ENCODE measurements around the gene STPG4. TPM values are rescaled to one million over a fixed set of nuclear protein-coding genes. Genes with fewer than 3 reads are reported as not detected.

Gene STPG4
- total and polyA plus RNA-seq, 12 donors, result 0.06 to 0.45 (median 0.44) TPM; not detected in 9

- Histone ChIP-seq H3K27me3 (no peaks in the 10 kb centered on the region), H3K4me3 (no peak overlapping the region), H3K9me3 (no peaks in the 10 kb centered on the region), H3K27ac (no peak overlapping the region), H3K36me3 (peaks cover 0 to 86% (median 47%) of the 10 kb centered on the region in 9 donors), H3K4me1 (peaks cover 0 to 25% (median 9%) of the 10 kb centered on the region in 9 donors)
- 96 to 97% methylated on average over 2 of the region's 2 CpGs for WGBS, 2 donors
- DNase-seq (no peak), ATAC-seq (no peak)
- intact Hi-C loops (cut with DNase I), result no loop called here
- no peak for TF ChIP-seq CTCF (IDR thresholded peaks at IDR 0.05)
Measured at GRCh38 chr2:47158576-47158975, 3.5 kb upstream of the STPG4 start.

- no peaks in the 10 kb centered on the region for H3K27me3 ChIP-seq
- no peak overlapping the region for H3K4me3 ChIP-seq
- intact Hi-C loops (cut with DNase I), result no loop called here
- H3K27ac ChIP-seq, result no peak overlapping the region
- H3K9me3 ChIP-seq, result no peaks in the 10 kb centered on the region
- TF ChIP-seq CTCF (IDR thresholded peaks at IDR 0.05), result no peak
- H3K36me3 ChIP-seq, result peaks cover 0 to 84% (median 23%) of the 10 kb centered on the region in 9 donors
- DNase-seq, result no peak
- peaks cover 0 to 6% (median 0%) of the 10 kb centered on the region in 9 donors for H3K4me1 ChIP-seq
- ATAC-seq, result no peak
Measured at GRCh38 chr2:47152803-47153202, 2.3 kb downstream of the STPG4 start.

- 88 to 93% methylated on average over 3 of the region's 3 CpGs for WGBS, 2 donors
- Histone ChIP-seq H3K9me3 (no peaks in the 10 kb centered on the region), H3K27ac (no peak overlapping the region), H3K27me3 (no peaks in the 10 kb centered on the region), H3K4me3 (no peak overlapping the region), H3K36me3 (peaks cover 0 to 98% (median 27%) of the 10 kb centered on the region in 9 donors), H3K4me1 (peaks cover 0 to 4% (median 0%) of the 10 kb centered on the region in 9 donors)
- intact Hi-C loops (cut with DNase I), result no loop called here
- DNase-seq, result no peak
- TF ChIP-seq CTCF (IDR thresholded peaks at IDR 0.05), result no peak
- ATAC-seq, result no peak
Measured at GRCh38 chr2:47150175-47150574, 4.9 kb downstream of the STPG4 start.

- intact Hi-C loops (cut with DNase I), result no loop called here
- 97 to 99% methylated on average over 3 of the region's 3 CpGs for WGBS, 2 donors
- Histone ChIP-seq H3K4me1 (no peaks in the 10 kb centered on the region), H3K9me3 (no peaks in the 10 kb centered on the region), H3K27me3 (no peaks in the 10 kb centered on the region), H3K27ac (no peak overlapping the region), H3K4me3 (no peak overlapping the region), H3K36me3 (peaks cover 0 to 95% (median 22%) of the 10 kb centered on the region in 9 donors)
- DNase-seq (no peak), ATAC-seq (no peak)
- TF ChIP-seq CTCF (IDR thresholded peaks at IDR 0.05), result no peak
Measured at GRCh38 chr2:47147021-47147420, 8.1 kb downstream of the STPG4 start.

Data from heart right ventricle (tissue), 16 donors.